Measurements from ENCODE around the gene COL6A1. TPM values are rescaled to one million over a fixed set of nuclear protein-coding genes. Genes with fewer than 3 reads are reported as not detected.

The COL6A1 gene
- total RNA-seq, 1 donor, result 538 TPM

- no peak for DNase-seq (ENCODE audit: low read depth)
- no peak overlapping the region for H3K4me3 ChIP-seq (ENCODE audit: low read depth, low read length)
- TF ChIP-seq CTCF (IDR thresholded peaks at IDR 0.05; ENCODE audit: insufficient read depth, low read depth, low read length), result no peak
Observed at GRCh38 chr21:45990741-45991605, 9.4 kb downstream of the COL6A1 start.

- TF ChIP-seq CTCF (IDR thresholded peaks at IDR 0.05; ENCODE audit: insufficient read depth, low read depth, low read length), result no peak
- H3K4me3 ChIP-seq (ENCODE audit: low read depth, low read length), result no peak overlapping the region
- DNase-seq (ENCODE audit: low read depth), result no peak
Observed at GRCh38 chr21:45991606-45992300, 10.2 kb downstream of the COL6A1 start.

- no peak for DNase-seq (ENCODE audit: low read depth)
- H3K4me3 ChIP-seq (ENCODE audit: low read depth, low read length), result no peak overlapping the region
- TF ChIP-seq CTCF (IDR thresholded peaks at IDR 0.05; ENCODE audit: insufficient read depth, low read depth, low read length), result no peak
Observed at GRCh38 chr21:45992301-45993209, 11.0 kb downstream of the COL6A1 start.

- TF ChIP-seq CTCF (IDR thresholded peaks at IDR 0.05; ENCODE audit: insufficient read depth, low read depth, low read length), result no peak
- DNase-seq (ENCODE audit: low read depth), result no peak
- no peak overlapping the region for H3K4me3 ChIP-seq (ENCODE audit: low read depth, low read length)
Observed at GRCh38 chr21:45993210-45994085, 11.9 kb downstream of the COL6A1 start.

- TF ChIP-seq CTCF (IDR thresholded peaks at IDR 0.05; ENCODE audit: insufficient read depth, low read depth, low read length), result no peak
- H3K4me3 ChIP-seq (ENCODE audit: low read depth, low read length), result no peak overlapping the region
- DNase-seq (ENCODE audit: low read depth), result no peak
Observed at GRCh38 chr21:45994086-45994661, 12.6 kb downstream of the COL6A1 start.

All from fibroblast of villous mesenchyme (primary cell).